HuH-7 (cell line): ENCODE data around the gene HORMAD1.
"Not testable (repeated sequence)": the region's sequence is repeated elsewhere in the genome, so short reads cannot be mapped to it uniquely, and the experiment has no call there.

Experiments used
- DNase-seq: peaks from one replicate; pipeline ENCODE4 v3.0.0; 2011; ENCODE audit warnings: low spot score

Gene HORMAD1

GRCh38 chr1:150696995-150697927, 23.4 kb downstream of the HORMAD1 start, which contains the start of gene GOLPH3L:
Gene GOLPH3L (minus strand): TSS chr1:150697154. CDS start chr1:150694838, 2,316 bp downstream.
- DNase-seq = peak; percentile 74

- DNase-seq = no peak
Measured at GRCh38 chr1:150696590-150696989, 24.1 kb downstream of the HORMAD1 start.

GRCh38 chr1:150696162-150696561, 24.5 kb downstream of the HORMAD1 start:
- DNase-seq = no peak

GRCh38 chr1:150695561-150695960, 25.1 kb downstream of the HORMAD1 start:
- no peak for DNase-seq

- DNase-seq = no peak
Measured at GRCh38 chr1:150692720-150693119, 28.0 kb downstream of the HORMAD1 start.

GRCh38 chr1:150688763-150689162, 31.9 kb downstream of the HORMAD1 start:
- DNase-seq = no peak

- DNase-seq = no peak
Measured at GRCh38 chr1:150686275-150686674, 34.4 kb downstream of the HORMAD1 start.

- DNase-seq = no peak
Measured at GRCh38 chr1:150683914-150684313, 36.8 kb downstream of the HORMAD1 start.

- no peak for DNase-seq
Measured at GRCh38 chr1:150678988-150679387, 41.7 kb downstream of the HORMAD1 start.

GRCh38 chr1:150674881-150675280, 45.8 kb downstream of the HORMAD1 start:
- no peak for DNase-seq

GRCh38 chr1:150663321-150663720, 57.4 kb downstream of the HORMAD1 start:
- no peak for DNase-seq

- DNase-seq = peak; percentile 3
Measured at GRCh38 chr1:150662811-150663210, 57.9 kb downstream of the HORMAD1 start.

GRCh38 chr1:150661156-150661555, 59.5 kb downstream of the HORMAD1 start:
- no peak for DNase-seq

GRCh38 chr1:150660584-150660983, 60.1 kb downstream of the HORMAD1 start:
- DNase-seq = no peak

- DNase-seq = not testable (repeated sequence)
Measured at GRCh38 chr1:150657064-150657463, 63.6 kb downstream of the HORMAD1 start.

- DNase-seq = not testable (repeated sequence)
Measured at GRCh38 chr1:150654635-150655034, 66.1 kb downstream of the HORMAD1 start.

GRCh38 chr1:150650193-150650592, 70.5 kb downstream of the HORMAD1 start:
- no peak for DNase-seq

- no peak for DNase-seq
Measured at GRCh38 chr1:150649441-150650075, 71.1 kb downstream of the HORMAD1 start.
